GM13977 (cell line): ENCODE results near the gene KCNC4.
A peak's percentile ranks its signal among the peaks of the same experiment; 100 is the strongest.

ENCODE experiments used
- DNase-seq: peaks from one replicate; pipeline ENCODE4 v3.0.0; 2012; ENCODE audit warnings: low spot score
- in situ Hi-C: fragments of 300-500 bp; cut with MboI; formaldehyde crosslinking; loops from one replicate; pipeline ENCODE4 v1.12.0; 2022; ENCODE audit warnings: low sequenced_read_pairs, low pct_unique_long_range_greater_than_20kb, mixed read lengths, inconsistent platforms; ENCODE audit not compliant: unreplicated experiment
- TF ChIP-seq, protein P1 (sequence below): IDR thresholded peaks from 2 replicates; pipeline ENCODE4 v1.5.1; 2012; ENCODE audit warnings: mild to moderate bottlenecking, control low read depth; ENCODE audit not compliant: insufficient read depth; ENCODE audit errors: extremely low read depth, missing control alignments

The KCNC4 gene

GRCh38 chr1:110241516-110241915 lies 31.4 kb downstream of the KCNC4 start:
- DNase-seq = no peak
- in situ Hi-C loops = no loop called here
- TF ChIP-seq, protein P1, sequence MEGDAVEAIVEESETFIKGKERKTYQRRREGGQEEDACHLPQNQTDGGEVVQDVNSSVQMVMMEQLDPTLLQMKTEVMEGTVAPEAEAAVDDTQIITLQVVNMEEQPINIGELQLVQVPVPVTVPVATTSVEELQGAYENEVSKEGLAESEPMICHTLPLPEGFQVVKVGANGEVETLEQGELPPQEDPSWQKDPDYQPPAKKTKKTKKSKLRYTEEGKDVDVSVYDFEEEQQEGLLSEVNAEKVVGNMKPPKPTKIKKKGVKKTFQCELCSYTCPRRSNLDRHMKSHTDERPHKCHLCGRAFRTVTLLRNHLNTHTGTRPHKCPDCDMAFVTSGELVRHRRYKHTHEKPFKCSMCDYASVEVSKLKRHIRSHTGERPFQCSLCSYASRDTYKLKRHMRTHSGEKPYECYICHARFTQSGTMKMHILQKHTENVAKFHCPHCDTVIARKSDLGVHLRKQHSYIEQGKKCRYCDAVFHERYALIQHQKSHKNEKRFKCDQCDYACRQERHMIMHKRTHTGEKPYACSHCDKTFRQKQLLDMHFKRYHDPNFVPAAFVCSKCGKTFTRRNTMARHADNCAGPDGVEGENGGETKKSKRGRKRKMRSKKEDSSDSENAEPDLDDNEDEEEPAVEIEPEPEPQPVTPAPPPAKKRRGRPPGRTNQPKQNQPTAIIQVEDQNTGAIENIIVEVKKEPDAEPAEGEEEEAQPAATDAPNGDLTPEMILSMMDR = no peak

- in situ Hi-C loops = no loop called here
- no peak for DNase-seq
- TF ChIP-seq, protein P1 = no peak
Measured at GRCh38 chr1:110242062-110242461, 31.9 kb downstream of the KCNC4 start.

GRCh38 chr1:110242731-110243130 lies 32.6 kb downstream of the KCNC4 start:
- TF ChIP-seq, protein P1 = no peak
- no peak for DNase-seq
- in situ Hi-C loops = no loop called here

GRCh38 chr1:110243146-110243545 lies 33.0 kb downstream of the KCNC4 start:
- in situ Hi-C loops = no loop called here
- TF ChIP-seq, protein P1 = no peak
- DNase-seq = no peak

- in situ Hi-C loops = no loop called here
- peak; percentile 60 for DNase-seq
- TF ChIP-seq, protein P1 = no peak
Measured at GRCh38 chr1:110243574-110243973, 33.5 kb downstream of the KCNC4 start.

DNA sequence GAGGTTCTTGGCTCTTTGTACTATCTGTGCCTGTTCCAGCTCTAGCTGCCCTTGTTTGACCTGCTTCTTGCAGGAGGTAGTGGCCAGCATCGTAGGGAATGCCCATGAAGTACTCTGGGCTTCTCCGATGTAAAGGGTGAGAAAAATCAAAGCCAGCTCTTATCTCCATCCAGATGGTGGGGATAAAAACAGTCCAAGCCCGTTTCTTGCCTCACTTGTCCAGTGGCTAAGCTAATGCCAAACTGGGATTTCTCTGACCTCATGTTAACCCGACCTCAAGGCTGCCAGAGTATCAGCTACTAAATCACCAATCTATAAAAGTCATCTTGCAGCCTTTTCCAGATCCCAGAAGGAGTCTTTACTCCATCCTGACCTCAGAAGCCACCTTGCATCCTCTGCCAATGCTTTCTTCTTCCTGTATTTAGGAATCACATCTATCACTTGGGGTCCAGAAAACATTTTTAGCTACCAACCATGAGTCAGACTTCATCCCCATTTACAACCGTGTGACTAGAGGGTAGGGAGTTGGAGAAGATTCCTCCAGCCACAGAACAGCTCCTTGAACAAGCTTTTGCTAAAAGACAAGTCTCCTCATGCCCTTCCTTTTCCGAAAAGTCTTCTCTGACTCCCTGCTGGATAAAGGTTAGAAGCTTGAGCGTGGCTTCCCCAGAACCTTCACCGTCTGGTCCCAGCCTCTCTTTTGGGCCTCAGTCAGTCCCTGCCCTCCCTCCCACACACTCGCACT lies 35.9 kb downstream of the KCNC4 start:
- TF ChIP-seq, protein P1 = no peak
- DNase-seq = no peak

More for the DNA sequence above, 35.9 kb downstream of the KCNC4 start:
- in situ Hi-C loops = no loop called here
